Common myeloid progenitor, CD34-positive (primary cell): ENCODE data around the gene ZNF366.

Source experiments
- CTCF ChIA-PET: fragments of 350-600 bp; sonication (Branson Sonifier 250); formaldehyde crosslinking; loops from one replicate; lab custom pipeline; 2021; ENCODE audit warnings: antibody characterized with exemption; lab: Charles Lee
- POLR2A ChIA-PET: fragments of 350-600 bp; sonication (Branson Sonifier 250); formaldehyde crosslinking; loops from one replicate; lab custom pipeline; 2021; ENCODE audit warnings: antibody characterized with exemption; lab: Charles Lee
- DNase-seq, 3 donors: peaks; one replicate each; pipeline versions ENCODE4 v3.0.0 to v3.0.0-alpha.2; 2013
- H3K27ac ChIP-seq, 2 experiments: 1 replicate in 1 of 2; 2 replicates in 1 of 2; pipeline ENCODE4 v1.7.0; 2013; ENCODE audit warnings: inconsistent platforms in 2 of 2, low read length in 2 of 2, mild to moderate bottlenecking in 2 of 2, low read depth in 1 of 2, moderate library complexity in 1 of 2; ENCODE audit not compliant: severe bottlenecking in 2 of 2, insufficient read depth in 1 of 2, poor library complexity in 1 of 2
- H3K27me3 ChIP-seq, 5 experiments: replicated peaks in 2 of 5; 1 replicate in 3 of 5; 2 replicates in 2 of 5; pipeline versions ENCODE4 v1.6.1 to v1.7.0; 2013; ENCODE audit warnings: low read length in 4 of 5, mild to moderate bottlenecking in 2 of 5, moderate library complexity in 2 of 5, inconsistent platforms in 1 of 5; ENCODE audit not compliant: insufficient read depth in 5 of 5, control insufficient read depth in 4 of 5
- H3K36me3 ChIP-seq, 4 experiments: 1 replicate in 2 of 4; 2 replicates in 2 of 4; pipeline versions ENCODE4 v1.6.1 to v1.7.0; 2013; ENCODE audit warnings: low read length in 3 of 4, control low read depth in 1 of 4, mild to moderate bottlenecking in 1 of 4; ENCODE audit not compliant: control insufficient read depth in 4 of 4, insufficient read depth in 4 of 4
- H3K4me1 ChIP-seq, 4 experiments: 1 replicate in 3 of 4; 2 replicates in 1 of 4; pipeline versions ENCODE4 v1.6.1 to v1.7.1; 2013; ENCODE audit warnings: low read length in 3 of 4, mild to moderate bottlenecking in 3 of 4, control low read depth in 1 of 4, inconsistent platforms in 1 of 4, moderate library complexity in 1 of 4; ENCODE audit not compliant: control insufficient read depth in 4 of 4, insufficient read depth in 4 of 4; ENCODE audit errors: control extremely low read depth in 1 of 4
- H3K4me3 ChIP-seq, 7 experiments: 1 replicate in 4 of 7; 2 replicates in 3 of 7; pipeline versions ENCODE4 v1.5.1 to v1.7.0; 2013; ENCODE audit warnings: mild to moderate bottlenecking in 7 of 7, low read length in 6 of 7, moderate library complexity in 6 of 7, inconsistent platforms in 2 of 7, low read depth in 2 of 7, control low read depth in 1 of 7; ENCODE audit not compliant: insufficient read depth in 4 of 7, control insufficient read depth in 1 of 7; ENCODE audit errors: extremely low read depth in 1 of 7
- H3K9me3 ChIP-seq, 5 experiments: 1 replicate in 4 of 5; 2 replicates in 1 of 5; pipeline versions ENCODE4 v1.6.1 to v1.7.1; 2013; ENCODE audit warnings: low read length in 4 of 5, mild to moderate bottlenecking in 2 of 5, inconsistent platforms in 1 of 5, low read depth in 1 of 5, moderate library complexity in 1 of 5; ENCODE audit not compliant: control insufficient read depth in 4 of 5, insufficient read depth in 2 of 5; ENCODE audit errors: control extremely low read depth in 1 of 5
- WGBS: methylation state at CpG from one replicate; pipeline ENCODE4 v1.1.5; 2013; ENCODE audit not compliant: insufficient coverage; 5-methylcytosine and 5-hydroxymethylcytosine counted together

The ZNF366 gene

DNA sequence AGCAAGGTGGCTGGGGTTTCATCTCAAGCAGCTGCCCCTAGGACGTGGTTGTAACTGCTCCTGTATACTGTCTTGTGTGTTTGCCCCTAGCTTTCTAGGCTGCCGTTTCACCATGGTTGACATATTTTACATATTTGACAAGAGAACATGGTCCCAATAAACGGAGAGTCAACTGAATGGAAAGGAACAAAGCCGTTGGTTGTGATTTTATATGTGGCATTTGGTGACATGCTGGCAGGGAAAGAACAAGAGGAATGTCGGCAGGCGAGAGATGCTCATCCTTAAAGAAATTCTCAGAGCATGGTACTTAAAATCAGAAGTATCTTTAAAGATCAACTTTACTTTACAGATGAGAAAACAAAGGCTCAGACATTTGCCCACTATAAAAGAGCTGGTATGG lies 11.8 kb downstream of the ZNF366 start:
- POLR2A ChIA-PET = no interaction called here
- Histone ChIP-seq H3K9me3 (no peaks in the 10 kb centered on the region), H3K27ac (no peak overlapping the region), H3K27me3 (no peaks in the 10 kb centered on the region), H3K4me3 (no peak overlapping the region), H3K36me3 (no peaks in the 10 kb centered on the region), H3K4me1 (peaks cover 0 to 8% (median 0%) of the 10 kb centered on the region in 4 experiments)
- CTCF ChIA-PET = interaction anchor here (1.1 kb wide), 1 partner anchor 29 kb away, joined by 3 read pairs; no protein-coding TSS in a partner anchor
- 96% methylated on average over 4 of the region's 6 CpGs for WGBS
- DNase-seq = no peak

DNA sequence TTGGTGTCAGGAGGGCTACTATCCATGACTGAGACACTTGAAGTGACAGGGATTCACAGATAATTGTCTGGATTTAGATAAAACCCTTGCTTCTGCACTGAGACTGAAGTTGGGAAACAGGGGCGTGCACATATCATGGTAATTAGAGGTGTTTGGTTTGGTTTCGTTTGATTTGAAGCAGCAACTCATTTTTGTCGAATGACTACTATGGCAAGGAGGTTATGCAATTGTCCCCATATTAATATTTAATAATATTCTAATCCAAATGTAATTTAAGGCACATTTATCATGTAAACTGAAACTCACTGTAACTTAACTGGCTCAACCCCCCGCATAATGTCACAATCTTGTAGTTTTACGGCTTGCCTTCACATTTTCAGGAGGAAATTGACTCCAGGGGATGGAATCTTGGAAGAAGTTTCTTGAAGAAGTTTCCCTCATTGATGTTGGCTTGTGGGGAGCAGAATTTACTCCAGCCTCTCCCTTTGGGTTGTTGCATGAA lies 12.5 kb downstream of the ZNF366 start:
- no peak for DNase-seq

DNA sequence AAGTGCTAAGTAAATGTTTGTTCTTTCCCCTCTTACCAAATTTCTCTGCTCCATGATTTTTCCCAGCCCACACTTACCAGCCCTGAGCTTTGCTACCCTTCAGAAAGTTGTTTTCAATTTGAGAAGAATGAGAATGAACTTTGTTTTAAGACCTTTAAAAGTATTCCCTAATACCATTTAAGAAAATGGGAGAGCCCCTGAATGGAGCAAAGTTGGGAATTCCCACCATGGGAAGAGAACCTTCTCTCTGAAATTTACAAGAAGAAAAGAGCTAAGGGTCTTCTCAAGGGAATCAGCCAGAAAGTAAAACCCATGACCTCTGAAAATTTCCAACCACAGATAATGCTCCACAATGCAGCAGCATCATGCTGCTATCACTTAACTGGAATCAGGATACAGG lies 17.7 kb downstream of the ZNF366 start:
- H3K4me1 ChIP-seq = peaks cover 0 to 17% (median 0%) of the 10 kb centered on the region in 4 experiments
- H3K27ac ChIP-seq = no peak overlapping the region
- POLR2A ChIA-PET = no interaction called here
- no peaks in the 10 kb centered on the region for H3K27me3 ChIP-seq
- H3K9me3 ChIP-seq = no peaks in the 10 kb centered on the region
- H3K4me3 ChIP-seq = no peak overlapping the region
- CTCF ChIA-PET = interaction anchor here (0.6 to 1.6 kb wide), 4 partner anchors 13 to 124 kb away, joined by 3 read pairs; no protein-coding TSS in a partner anchor
- no peak for DNase-seq
- no peaks in the 10 kb centered on the region for H3K36me3 ChIP-seq

More for the DNA sequence above, 12.5 kb downstream of the ZNF366 start:
- H3K9me3 ChIP-seq = no peaks in the 10 kb centered on the region
- peaks cover 0 to 8% (median 0%) of the 10 kb centered on the region in 4 experiments for H3K4me1 ChIP-seq
- no peaks in the 10 kb centered on the region for H3K27me3 ChIP-seq
- H3K27ac ChIP-seq = no peak overlapping the region
- no CpG with 5 or more reads among the region's 5 CpGs for WGBS
- no peaks in the 10 kb centered on the region for H3K36me3 ChIP-seq
- CTCF ChIA-PET = interaction anchor here (1.2 kb wide), 2 partner anchors 10 to 12 kb away, joined by 3 read pairs; partner anchors contain the start of gene ZNF366
- no peak overlapping the region for H3K4me3 ChIP-seq
- POLR2A ChIA-PET = no interaction called here

DNA sequence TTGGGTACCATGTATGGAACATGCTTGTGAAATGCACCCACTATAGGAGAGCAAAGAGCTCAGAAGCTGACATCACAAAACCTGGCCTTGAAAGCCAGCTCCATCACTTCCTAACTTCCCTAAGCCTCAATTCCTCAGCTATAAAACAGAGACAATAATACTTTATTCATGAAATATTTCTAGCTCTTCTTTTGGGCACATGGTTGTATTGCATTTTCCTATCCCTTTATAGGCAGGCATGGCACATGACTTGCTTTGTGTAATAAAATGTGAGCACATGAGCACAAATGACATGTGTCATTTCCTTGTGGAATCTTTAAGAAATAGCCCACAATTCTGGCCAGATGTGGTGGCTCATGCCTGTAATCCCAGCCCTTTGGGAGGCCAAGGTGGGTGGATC lies 18.5 kb downstream of the ZNF366 start:
- no peak overlapping the region for H3K27ac ChIP-seq
- no peak for DNase-seq
- no peak overlapping the region for H3K4me3 ChIP-seq
- H3K4me1 ChIP-seq = peaks cover 0 to 17% (median 0%) of the 10 kb centered on the region in 4 experiments
- H3K27me3 ChIP-seq = no peaks in the 10 kb centered on the region
- no peaks in the 10 kb centered on the region for H3K9me3 ChIP-seq
- ChIA-PET POLR2A (no interaction called here), CTCF (interaction anchor here (1.0 to 1.6 kb wide), 3 partner anchors 12 to 123 kb away, joined by 3 read pairs; no protein-coding TSS in a partner anchor)
- H3K36me3 ChIP-seq = no peaks in the 10 kb centered on the region

DNA sequence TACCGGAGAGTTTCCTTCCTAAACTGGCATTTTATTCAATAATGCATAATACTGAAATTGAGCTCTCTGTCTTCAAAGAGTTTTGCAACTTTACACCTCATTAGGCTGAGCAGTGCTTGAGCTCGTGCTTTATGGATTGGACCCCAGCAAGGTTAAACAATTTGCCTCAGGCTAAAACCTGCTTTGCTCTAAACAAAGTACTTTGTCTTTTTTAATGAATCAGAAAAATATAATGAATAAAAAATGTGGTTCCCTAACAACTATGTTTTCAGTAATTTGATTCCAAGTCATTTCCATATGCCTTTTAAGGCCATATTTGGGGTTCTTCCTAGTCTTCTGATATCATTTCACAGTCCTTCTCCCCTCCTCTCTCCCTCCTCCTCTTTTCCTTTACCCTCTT lies 20.0 kb downstream of the ZNF366 start:
- no peak for DNase-seq
- ChIA-PET CTCF (no interaction called here), POLR2A (no interaction called here)
- H3K27me3 ChIP-seq = no peaks in the 10 kb centered on the region
- H3K4me3 ChIP-seq = no peak overlapping the region
- H3K4me1 ChIP-seq = peaks cover 0 to 17% (median 0%) of the 10 kb centered on the region in 4 experiments
- 100% methylated on average over 1 of the region's 2 CpGs for WGBS
- H3K9me3 ChIP-seq = no peaks in the 10 kb centered on the region
- H3K27ac ChIP-seq = no peak overlapping the region
- H3K36me3 ChIP-seq = no peaks in the 10 kb centered on the region

DNA sequence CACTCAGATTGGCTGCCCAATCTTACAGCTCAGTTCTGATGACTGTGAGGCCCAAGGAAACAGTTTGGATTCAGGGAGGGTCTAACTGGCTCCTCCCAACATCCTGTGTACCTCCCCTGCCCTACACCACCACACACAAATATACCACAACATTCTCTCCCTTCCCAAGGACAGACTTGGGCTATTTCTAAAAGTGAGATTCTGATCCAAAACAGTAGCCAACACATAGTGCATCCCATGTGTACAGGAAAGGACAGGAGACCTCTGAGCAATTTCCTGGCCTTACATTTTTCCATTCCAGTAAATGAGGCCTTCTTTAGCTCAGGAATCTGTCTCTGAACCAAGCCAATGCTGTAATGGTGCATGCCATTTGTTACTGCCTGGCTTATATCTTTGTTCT lies 20.8 kb downstream of the ZNF366 start:
- H3K27me3 ChIP-seq = no peaks in the 10 kb centered on the region
- H3K4me1 ChIP-seq = peaks cover 0 to 13% (median 0%) of the 10 kb centered on the region in 4 experiments
- CTCF ChIA-PET = no interaction called here
- H3K4me3 ChIP-seq = no peak overlapping the region
- H3K36me3 ChIP-seq = no peaks in the 10 kb centered on the region
- DNase-seq = no peak
- H3K9me3 ChIP-seq = no peaks in the 10 kb centered on the region
- H3K27ac ChIP-seq = no peak overlapping the region
- POLR2A ChIA-PET = no interaction called here

DNA sequence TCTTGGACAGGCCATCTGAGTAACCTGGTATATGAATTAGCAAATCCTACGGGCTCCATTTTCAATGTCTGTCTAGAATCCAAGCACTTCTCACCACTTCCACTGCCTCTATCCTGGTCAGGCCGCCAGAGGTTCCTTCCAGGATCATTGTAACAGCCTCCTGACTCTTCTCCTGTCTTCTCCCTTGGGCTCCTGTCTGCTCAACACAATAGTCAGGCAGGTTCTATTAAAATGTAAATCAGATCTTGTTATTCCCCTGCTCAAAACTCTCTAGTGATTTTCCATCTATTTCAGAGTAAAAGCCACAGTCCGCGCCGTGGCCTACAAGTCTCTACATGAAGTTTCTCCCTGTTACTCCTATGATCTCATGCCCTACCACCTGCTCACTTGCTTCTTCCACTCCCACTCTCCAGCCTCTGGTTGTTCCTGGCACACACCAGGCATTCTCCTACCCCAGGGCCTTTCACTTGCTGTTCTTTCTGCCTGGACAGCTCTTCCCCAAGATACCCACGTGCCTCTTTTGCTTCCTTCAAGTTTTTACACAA lies 21.7 kb downstream of the ZNF366 start:
- WGBS = 91% methylated on average over 6 of the region's 6 CpGs
- Histone ChIP-seq H3K9me3 (no peaks in the 10 kb centered on the region), H3K27me3 (no peaks in the 10 kb centered on the region), H3K27ac (no peak overlapping the region), H3K4me3 (no peak overlapping the region), H3K36me3 (no peaks in the 10 kb centered on the region), H3K4me1 (peaks cover 0 to 10% (median 0%) of the 10 kb centered on the region in 4 experiments)
- POLR2A ChIA-PET = no interaction called here
- CTCF ChIA-PET = no interaction called here
- DNase-seq = no peak
